ENCODE results near the gene PTH2R. TPM values are rescaled to one million over a fixed set of nuclear protein-coding genes. Genes with fewer than 3 reads are reported as not detected.

The PTH2R gene
- total and polyA plus RNA-seq, 9 of the 15 experiments (the other 6 are each of a cell fraction or from before 2014, with no cell fraction given), result 2.7 to 8.8 (median 4.2) TPM

Other genes starting within 250 kb of the PTH2R start
- not detected in 2 replicates for gene CRYGA, start 243.2 kb upstream of the PTH2R start, total RNA-seq (2014; rRNA removed)
- not detected in 2 replicates for gene CRYGA, start 243.2 kb upstream of the PTH2R start, total RNA-seq (2014; rRNA removed; fragmentation: Illumina TruSeq; extraction: Trizol)
- gene CRYGA, start 243.2 kb upstream of the PTH2R start, total RNA-seq (2015; rRNA removed; fragmentation: Illumina TruSeq; extraction: Trizol), result not detected in 2 replicates
- gene CRYGA, start 243.2 kb upstream of the PTH2R start, total RNA-seq (2021), result not detected in 2 replicates
- not detected in 2 replicates for gene CRYGA, start 243.2 kb upstream of the PTH2R start, polyA plus RNA-seq (2011; rRNA removed)
- not detected in 2 replicates for gene CRYGA, start 243.2 kb upstream of the PTH2R start, polyA plus RNA-seq (2014; fragmentation: Illumina TruSeq; extraction: Trizol)
- not detected for gene CRYGA, start 243.2 kb upstream of the PTH2R start, polyA plus RNA-seq (2014; fragmentation: Nextera tagmentation; extraction: Ambion mirVana)
- not detected in 2 replicates for gene CRYGA, start 243.2 kb upstream of the PTH2R start, polyA plus RNA-seq (2014; rRNA removed)
- gene C2orf80, start 216.8 kb upstream of the PTH2R start, total RNA-seq (2014; rRNA removed), result not detected in 2 replicates
- gene C2orf80, start 216.8 kb upstream of the PTH2R start, total RNA-seq (2014; rRNA removed; fragmentation: Illumina TruSeq; extraction: Trizol), result not detected in 2 replicates
- not detected in 2 replicates for gene C2orf80, start 216.8 kb upstream of the PTH2R start, total RNA-seq (2015; rRNA removed; fragmentation: Illumina TruSeq; extraction: Trizol)
- gene C2orf80, start 216.8 kb upstream of the PTH2R start, total RNA-seq (2021), result not detected in 2 replicates
- gene C2orf80, start 216.8 kb upstream of the PTH2R start, polyA plus RNA-seq (2011; rRNA removed), result not detected in 2 replicates
- gene C2orf80, start 216.8 kb upstream of the PTH2R start, polyA plus RNA-seq (2014; fragmentation: Illumina TruSeq; extraction: Trizol), result not detected in 2 replicates
- not detected for gene C2orf80, start 216.8 kb upstream of the PTH2R start, polyA plus RNA-seq (2014; fragmentation: Nextera tagmentation; extraction: Ambion mirVana)
- not detected in 2 replicates for gene C2orf80, start 216.8 kb upstream of the PTH2R start, polyA plus RNA-seq (2014; rRNA removed)
- 61.9 and 65.9 TPM in 2 replicates for gene IDH1, start 151.7 kb upstream of the PTH2R start, total RNA-seq (2014; rRNA removed)
- gene IDH1, start 151.7 kb upstream of the PTH2R start, total RNA-seq (2014; rRNA removed; fragmentation: Illumina TruSeq; extraction: Trizol), result 108 and 114 TPM in 2 replicates
- 94.4 and 101 TPM in 2 replicates for gene IDH1, start 151.7 kb upstream of the PTH2R start, total RNA-seq (2015; rRNA removed; fragmentation: Illumina TruSeq; extraction: Trizol)
- 75.1 and 80.8 TPM in 2 replicates for gene IDH1, start 151.7 kb upstream of the PTH2R start, total RNA-seq (2021)
- gene IDH1, start 151.7 kb upstream of the PTH2R start, polyA plus RNA-seq (2011; rRNA removed), result 86.7 and 96.4 TPM in 2 replicates
- gene IDH1, start 151.7 kb upstream of the PTH2R start, polyA plus RNA-seq (2014; fragmentation: Illumina TruSeq; extraction: Trizol), result 93.5 and 108 TPM in 2 replicates
- 100 to 1,000 TPM; 135 to 194 TPM for gene IDH1, start 151.7 kb upstream of the PTH2R start, polyA plus RNA-seq (2014; fragmentation: Nextera tagmentation; extraction: Ambion mirVana)
- 92.6 and 103 TPM in 2 replicates for gene IDH1, start 151.7 kb upstream of the PTH2R start, polyA plus RNA-seq (2014; rRNA removed)
- 14.4 and 14.9 TPM in 2 replicates for gene PIKFYVE, start 140.5 kb upstream of the PTH2R start, total RNA-seq (2014; rRNA removed)
- gene PIKFYVE, start 140.5 kb upstream of the PTH2R start, total RNA-seq (2014; rRNA removed; fragmentation: Illumina TruSeq; extraction: Trizol), result 22.7 and 24.8 TPM in 2 replicates
- gene PIKFYVE, start 140.5 kb upstream of the PTH2R start, total RNA-seq (2015; rRNA removed; fragmentation: Illumina TruSeq; extraction: Trizol), result 18.9 and 19.1 TPM in 2 replicates
- 17.1 and 19.0 TPM in 2 replicates for gene PIKFYVE, start 140.5 kb upstream of the PTH2R start, total RNA-seq (2021)
- 18.4 and 25.6 TPM in 2 replicates for gene PIKFYVE, start 140.5 kb upstream of the PTH2R start, polyA plus RNA-seq (2011; rRNA removed)
- gene PIKFYVE, start 140.5 kb upstream of the PTH2R start, polyA plus RNA-seq (2014; fragmentation: Illumina TruSeq; extraction: Trizol), result 14.5 and 16.7 TPM in 2 replicates
- gene PIKFYVE, start 140.5 kb upstream of the PTH2R start, polyA plus RNA-seq (2014; fragmentation: Nextera tagmentation; extraction: Ambion mirVana), result 1 to 10 TPM; 3.6 to 3.7 TPM
- gene PIKFYVE, start 140.5 kb upstream of the PTH2R start, polyA plus RNA-seq (2014; rRNA removed), result 11.5 and 11.8 TPM in 2 replicates